IPS-15b (cell line): ENCODE measurements around the gene CPTP.

Experiments used
- H3K27me3 ChIP-seq: one replicate; pipeline ENCODE4 v1.6.1; 2013; ENCODE audit warnings: low read length; ENCODE audit not compliant: control insufficient read depth, insufficient read depth
- H3K36me3 ChIP-seq: one replicate; pipeline ENCODE4 v1.6.1; 2013; ENCODE audit warnings: low read length; ENCODE audit not compliant: control insufficient read depth, insufficient read depth
- H3K4me1 ChIP-seq: one replicate; pipeline ENCODE4 v1.6.1; 2013; ENCODE audit warnings: mild to moderate bottlenecking, low read length; ENCODE audit not compliant: control insufficient read depth, insufficient read depth
- H3K4me3 ChIP-seq: one replicate; pipeline ENCODE4 v1.5.1; 2013; ENCODE audit warnings: low read depth, low read length
- H3K9ac ChIP-seq: one replicate; pipeline ENCODE4 v1.6.1; 2013; ENCODE audit warnings: low read depth, mild to moderate bottlenecking, low read length
- H3K9me3 ChIP-seq: one replicate; pipeline ENCODE4 v1.6.1; 2013; ENCODE audit warnings: mild to moderate bottlenecking, low read length; ENCODE audit not compliant: control insufficient read depth, insufficient read depth

CPTP gene

GRCh38 chr1:1305300-1306069, 19.1 kb upstream of the CPTP start:
- H3K27me3 ChIP-seq: no peaks in the 10 kb centered on the region
- H3K9ac ChIP-seq: peak overlapping the region; percentile 54
- H3K4me3 ChIP-seq: peak overlapping the region; percentile 30
- H3K36me3 ChIP-seq: peaks cover 11% of the 10 kb centered on the region
- H3K9me3 ChIP-seq: no peaks in the 10 kb centered on the region
- peaks cover 7% of the 10 kb centered on the region for H3K4me1 ChIP-seq

- H3K36me3 ChIP-seq: peaks cover 18% of the 10 kb centered on the region
- peaks cover 7% of the 10 kb centered on the region for H3K4me1 ChIP-seq
- peak overlapping the region; percentile 64 for H3K4me3 ChIP-seq
- peak overlapping the region; percentile 12 for H3K9ac ChIP-seq
- no peaks in the 10 kb centered on the region for H3K27me3 ChIP-seq
- H3K9me3 ChIP-seq: no peaks in the 10 kb centered on the region
Observed at GRCh38 chr1:1306070-1306660, 18.4 kb upstream of the CPTP start.

GRCh38 chr1:1306661-1307260, 17.8 kb upstream of the CPTP start:
- Histone ChIP-seq H3K9ac (no peak overlapping the region), H3K27me3 (no peaks in the 10 kb centered on the region), H3K36me3 (peaks cover 24% of the 10 kb centered on the region), H3K4me3 (peak overlapping the region; percentile 64), H3K4me1 (peaks cover 7% of the 10 kb centered on the region), H3K9me3 (no peaks in the 10 kb centered on the region)

- H3K36me3 ChIP-seq: peaks cover 28% of the 10 kb centered on the region
- peaks cover 7% of the 10 kb centered on the region for H3K4me1 ChIP-seq
- H3K9me3 ChIP-seq: no peaks in the 10 kb centered on the region
- peak overlapping the region; percentile 64 for H3K4me3 ChIP-seq
- no peak overlapping the region for H3K9ac ChIP-seq
- no peaks in the 10 kb centered on the region for H3K27me3 ChIP-seq
Observed at GRCh38 chr1:1307261-1307922, 17.2 kb upstream of the CPTP start.

GRCh38 chr1:1307923-1308755, 16.5 kb upstream of the CPTP start, which contains the start of the genes ACAP3 and PUSL1:
Gene ACAP3, minus strand, starts transcription at chr1:1307930. Its CDS starts 115 bp downstream, at chr1:1307815.
Gene PUSL1, plus strand, starts transcription at chr1:1308597. Its CDS starts 47 bp downstream, at chr1:1308644.
- Histone ChIP-seq H3K4me1 (peaks cover 7% of the 10 kb centered on the region), H3K4me3 (peak within 1 kb of the TSS; percentile 70)

GRCh38 chr1:1308756-1309250, 15.8 kb upstream of the CPTP start:
- H3K4me3 ChIP-seq: peak overlapping the region; percentile 68
- H3K9ac ChIP-seq: peak overlapping the region; percentile 70
- no peaks in the 10 kb centered on the region for H3K9me3 ChIP-seq
- peaks cover 7% of the 10 kb centered on the region for H3K4me1 ChIP-seq
- no peaks in the 10 kb centered on the region for H3K27me3 ChIP-seq
- peaks cover 42% of the 10 kb centered on the region for H3K36me3 ChIP-seq

More at GRCh38 chr1:1307923-1308755, 16.5 kb upstream of the CPTP start, which contains the start of the genes ACAP3 and PUSL1:
- Histone ChIP-seq H3K9me3 (no peaks in the 10 kb centered on the region), H3K27me3 (no peaks in the 10 kb centered on the region), H3K9ac (peak within 1 kb of the TSS; percentile 70), H3K36me3 (peaks cover 36% of the 10 kb centered on the region)

GRCh38 chr1:1309251-1310108, 15.1 kb upstream of the CPTP start:
- H3K27me3 ChIP-seq: no peaks in the 10 kb centered on the region
- H3K4me3 ChIP-seq: peak overlapping the region; percentile 68
- H3K4me1 ChIP-seq: peaks cover 7% of the 10 kb centered on the region
- peak overlapping the region; percentile 70 for H3K9ac ChIP-seq
- H3K9me3 ChIP-seq: no peaks in the 10 kb centered on the region
- H3K36me3 ChIP-seq: peaks cover 48% of the 10 kb centered on the region

GRCh38 chr1:1310109-1310385, 14.6 kb upstream of the CPTP start:
- H3K4me3 ChIP-seq: no peak overlapping the region
- H3K4me1 ChIP-seq: peaks cover 7% of the 10 kb centered on the region
- H3K9me3 ChIP-seq: no peaks in the 10 kb centered on the region
- no peaks in the 10 kb centered on the region for H3K27me3 ChIP-seq
- H3K36me3 ChIP-seq: peaks cover 54% of the 10 kb centered on the region
- H3K9ac ChIP-seq: peak overlapping the region; percentile 37

- H3K4me3 ChIP-seq: no peak overlapping the region
- peaks cover 56% of the 10 kb centered on the region for H3K36me3 ChIP-seq
- H3K9ac ChIP-seq: peak overlapping the region; percentile 37
- no peaks in the 10 kb centered on the region for H3K9me3 ChIP-seq
- peaks cover 8% of the 10 kb centered on the region for H3K4me1 ChIP-seq
- H3K27me3 ChIP-seq: no peaks in the 10 kb centered on the region
Observed at GRCh38 chr1:1310476-1311053, 14.0 kb upstream of the CPTP start.
